ENCODE results near the gene ZNF317. TPM values are rescaled to one million over a fixed set of nuclear protein-coding genes. Genes with fewer than 3 reads are reported as not detected.

ZNF317 gene
- total RNA-seq, 1 experiment from 2014 or later = 34.7 TPM

- H3K27me3 ChIP-seq (ENCODE audit: low read length) = no peaks in the 10 kb centered on the region
- BruUV-seq (replicated peaks) = no TSS peak
- no peaks in the 10 kb centered on the region for H3F3A ChIP-seq (ENCODE audit: low read length, unreplicated experiment)
- ATAC-seq = no peak
- H2AFZ ChIP-seq (ENCODE audit: low read length) = no peak overlapping the region
- TF ChIP-seq EZH2phosphoT487 (IDR thresholded peaks at IDR 0.05; ENCODE audit: borderline replicate concordance, low read length) (no peak), EZH2 (IDR thresholded peaks at IDR 0.05; ENCODE audit: low read length, unreplicated experiment) (no peak), CTCF (conservative IDR thresholded peaks at IDR 0.05; ENCODE audit: low read depth, low read length) (no peak)
- no peaks in the 10 kb centered on the region for H4K20me1 ChIP-seq (ENCODE audit: low read length)
- no peaks in the 10 kb centered on the region for H3K79me2 ChIP-seq (ENCODE audit: low read length)
- no peaks in the 10 kb centered on the region for H3K9me2 ChIP-seq (replicated peaks; ENCODE audit: low read length)
- H3K9ac ChIP-seq (ENCODE audit: low read length) = no peak overlapping the region
- H3K4me1 ChIP-seq (ENCODE audit: insufficient read depth, low read length) = no peaks in the 10 kb centered on the region
- ChIA-PET POLR2A (ENCODE audit: unreplicated experiment) (no interaction called here), CTCF (no interaction called here)
- H3K27ac ChIP-seq (ENCODE audit: low read length) = no peak overlapping the region
- H3K9me3 ChIP-seq (ENCODE audit: low read length) = no peaks in the 10 kb centered on the region
- DNase-seq = no peak
- H3K4me3 ChIP-seq (ENCODE audit: low read length) = no peak overlapping the region
- intact Hi-C loops (cut with micrococcal nuclease) = no loop called here
- H3K36me3 ChIP-seq (ENCODE audit: low read depth, low read length) = peaks cover 6% of the 10 kb centered on the region
- no peak overlapping the region for H3K4me2 ChIP-seq (ENCODE audit: low read length)
Observed at GRCh38 chr19:9171393-9171991, 31.3 kb downstream of the ZNF317 start.

GRCh38 chr19:9175326-9175725 lies 35.1 kb downstream of the ZNF317 start:
- TF ChIP-seq CTCF (conservative IDR thresholded peaks at IDR 0.05; ENCODE audit: low read depth, low read length) = no peak
- TF ChIP-seq EZH2phosphoT487 (IDR thresholded peaks at IDR 0.05; ENCODE audit: borderline replicate concordance, low read length) = no peak
- TF ChIP-seq EZH2 (IDR thresholded peaks at IDR 0.05; ENCODE audit: low read length, unreplicated experiment) = no peak
- Histone ChIP-seq H3K9me3 (ENCODE audit: low read length) (no peaks in the 10 kb centered on the region), H4K20me1 (ENCODE audit: low read length) (no peaks in the 10 kb centered on the region), H2AFZ (ENCODE audit: low read length) (no peak overlapping the region), H3K27me3 (ENCODE audit: low read length) (no peaks in the 10 kb centered on the region), H3F3A (ENCODE audit: low read length, unreplicated experiment) (no peaks in the 10 kb centered on the region), H3K9me2 (replicated peaks; ENCODE audit: low read length) (no peaks in the 10 kb centered on the region), H3K4me2 (ENCODE audit: low read length) (no peak overlapping the region), H3K36me3 (ENCODE audit: low read depth, low read length) (no peaks in the 10 kb centered on the region), H3K27ac (ENCODE audit: low read length) (no peak overlapping the region), H3K79me2 (ENCODE audit: low read length) (no peaks in the 10 kb centered on the region), H3K4me1 (ENCODE audit: insufficient read depth, low read length) (no peaks in the 10 kb centered on the region), H3K9ac (ENCODE audit: low read length) (no peak overlapping the region), H3K4me3 (ENCODE audit: low read length) (no peak overlapping the region)
- BruUV-seq (replicated peaks) = no TSS peak
- intact Hi-C loops (cut with micrococcal nuclease) = no loop called here
- ChIA-PET CTCF (no interaction called here), POLR2A (ENCODE audit: unreplicated experiment) (no interaction called here)
- ATAC-seq (no peak), DNase-seq (no peak)

- Histone ChIP-seq H3K27me3 (ENCODE audit: low read length) (no peaks in the 10 kb centered on the region), H3K4me1 (ENCODE audit: insufficient read depth, low read length) (no peaks in the 10 kb centered on the region), H3K4me3 (ENCODE audit: low read length) (no peak within 1 kb of the TSS), H3K27ac (ENCODE audit: low read length) (no peak within 1 kb of the TSS), H3K9me3 (ENCODE audit: low read length) (no peaks in the 10 kb centered on the region), H2AFZ (ENCODE audit: low read length) (no peak within 1 kb of the TSS), H3K36me3 (ENCODE audit: low read depth, low read length) (no peaks in the 10 kb centered on the region), H3K9me2 (replicated peaks; ENCODE audit: low read length) (no peaks in the 10 kb centered on the region), H3K4me2 (ENCODE audit: low read length) (no peak within 1 kb of the TSS), H3K9ac (ENCODE audit: low read length) (no peak within 1 kb of the TSS), H4K20me1 (ENCODE audit: low read length) (no peaks in the 10 kb centered on the region), H3K79me2 (ENCODE audit: low read length) (no peaks in the 10 kb centered on the region), H3F3A (ENCODE audit: low read length, unreplicated experiment) (no peaks in the 10 kb centered on the region)
- no peak for ATAC-seq
- no peak for TF ChIP-seq CTCF (conservative IDR thresholded peaks at IDR 0.05; ENCODE audit: low read depth, low read length)
- no peak for TF ChIP-seq EZH2 (IDR thresholded peaks at IDR 0.05; ENCODE audit: low read length, unreplicated experiment)
- TF ChIP-seq EZH2phosphoT487 (IDR thresholded peaks at IDR 0.05; ENCODE audit: borderline replicate concordance, low read length) = no peak
- peak; percentile 10 for DNase-seq
- intact Hi-C loops (cut with micrococcal nuclease) = no loop called here
- no TSS peak for BruUV-seq (replicated peaks)
- ChIA-PET CTCF (no interaction called here), POLR2A (ENCODE audit: unreplicated experiment) (no interaction called here)
Observed at GRCh38 chr19:9178901-9179300, 38.7 kb downstream of the ZNF317 start, which contains the start of gene OR7D2. TSS of gene OR7D2 (plus strand) at chr19:9178979. CDS start at chr19:9185782, 6,803 bp downstream.

All from PC-3 (cell line).